GM10266 (cell line): Measurements from ENCODE around the gene MAML2.

Experiments used
- DNase-seq: peaks from one replicate; pipeline ENCODE4 v3.0.0; 2012; ENCODE audit errors: extremely low spot score
- TF ChIP-seq, protein P1 (sequence below): IDR thresholded peaks from 2 replicates; pipeline ENCODE4 v1.5.1; 2012; ENCODE audit warnings: mild to moderate bottlenecking, low read depth; ENCODE audit not compliant: control insufficient read depth, insufficient read depth; ENCODE audit errors: missing control alignments

Gene MAML2

DNA sequence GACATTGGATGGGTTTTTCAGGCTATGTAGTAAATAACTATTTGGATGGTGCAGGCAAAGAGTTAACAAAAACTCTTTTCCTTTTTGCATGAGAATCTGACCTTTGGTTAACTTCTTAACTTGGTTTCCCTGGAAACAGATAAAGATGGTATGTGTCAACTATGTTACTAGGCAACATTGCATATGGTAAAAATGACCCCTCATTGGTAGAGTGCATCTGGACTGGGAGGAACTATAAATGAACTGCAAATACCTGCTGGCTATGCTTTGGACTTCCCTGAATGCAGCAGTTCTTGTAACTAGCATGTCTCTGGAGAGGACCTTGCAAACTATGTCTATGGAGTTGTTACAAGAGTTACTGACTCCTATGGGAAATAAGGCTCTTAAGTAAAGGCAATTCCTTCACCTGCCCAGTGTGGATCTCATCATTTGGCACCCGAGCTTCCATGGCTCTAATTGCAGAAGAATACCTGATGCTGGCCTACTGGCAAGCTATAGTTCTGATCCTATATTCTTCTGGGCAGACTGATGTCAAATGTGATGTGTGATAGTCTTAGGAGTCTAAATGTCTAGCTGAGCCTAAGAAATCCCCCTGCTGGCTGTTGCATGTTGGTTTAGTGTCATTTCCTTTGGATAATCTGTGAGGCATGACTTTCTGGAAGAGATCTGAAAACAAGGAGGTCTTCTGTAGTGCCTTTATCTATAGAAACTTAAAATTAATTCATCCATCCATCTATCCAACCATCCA lies 292.4 kb downstream of the MAML2 start:
- TF ChIP-seq, protein P1, sequence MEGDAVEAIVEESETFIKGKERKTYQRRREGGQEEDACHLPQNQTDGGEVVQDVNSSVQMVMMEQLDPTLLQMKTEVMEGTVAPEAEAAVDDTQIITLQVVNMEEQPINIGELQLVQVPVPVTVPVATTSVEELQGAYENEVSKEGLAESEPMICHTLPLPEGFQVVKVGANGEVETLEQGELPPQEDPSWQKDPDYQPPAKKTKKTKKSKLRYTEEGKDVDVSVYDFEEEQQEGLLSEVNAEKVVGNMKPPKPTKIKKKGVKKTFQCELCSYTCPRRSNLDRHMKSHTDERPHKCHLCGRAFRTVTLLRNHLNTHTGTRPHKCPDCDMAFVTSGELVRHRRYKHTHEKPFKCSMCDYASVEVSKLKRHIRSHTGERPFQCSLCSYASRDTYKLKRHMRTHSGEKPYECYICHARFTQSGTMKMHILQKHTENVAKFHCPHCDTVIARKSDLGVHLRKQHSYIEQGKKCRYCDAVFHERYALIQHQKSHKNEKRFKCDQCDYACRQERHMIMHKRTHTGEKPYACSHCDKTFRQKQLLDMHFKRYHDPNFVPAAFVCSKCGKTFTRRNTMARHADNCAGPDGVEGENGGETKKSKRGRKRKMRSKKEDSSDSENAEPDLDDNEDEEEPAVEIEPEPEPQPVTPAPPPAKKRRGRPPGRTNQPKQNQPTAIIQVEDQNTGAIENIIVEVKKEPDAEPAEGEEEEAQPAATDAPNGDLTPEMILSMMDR: no peak

DNA sequence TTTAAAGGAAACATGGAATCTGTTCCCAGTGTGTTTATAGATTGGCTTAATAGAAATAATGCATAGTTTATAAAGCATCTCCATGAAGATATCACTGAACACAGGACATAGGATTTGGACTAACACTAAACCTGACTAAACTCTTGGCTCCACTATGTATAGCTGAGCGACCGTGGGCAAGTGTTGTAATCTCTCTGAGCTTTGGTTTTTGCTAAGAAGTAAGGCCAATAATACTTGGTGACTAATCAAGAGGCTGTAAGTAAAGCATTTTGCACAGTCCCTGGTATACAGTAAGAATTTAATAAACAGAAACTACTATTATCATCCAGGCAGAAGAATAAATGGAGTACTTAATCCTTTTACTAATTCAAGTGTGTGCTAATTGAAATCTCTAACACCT lies 293.6 kb downstream of the MAML2 start:
- TF ChIP-seq, protein P1: no peak
- no peak for DNase-seq

More for the DNA sequence above, 292.4 kb downstream of the MAML2 start:
- DNase-seq: no peak

DNA sequence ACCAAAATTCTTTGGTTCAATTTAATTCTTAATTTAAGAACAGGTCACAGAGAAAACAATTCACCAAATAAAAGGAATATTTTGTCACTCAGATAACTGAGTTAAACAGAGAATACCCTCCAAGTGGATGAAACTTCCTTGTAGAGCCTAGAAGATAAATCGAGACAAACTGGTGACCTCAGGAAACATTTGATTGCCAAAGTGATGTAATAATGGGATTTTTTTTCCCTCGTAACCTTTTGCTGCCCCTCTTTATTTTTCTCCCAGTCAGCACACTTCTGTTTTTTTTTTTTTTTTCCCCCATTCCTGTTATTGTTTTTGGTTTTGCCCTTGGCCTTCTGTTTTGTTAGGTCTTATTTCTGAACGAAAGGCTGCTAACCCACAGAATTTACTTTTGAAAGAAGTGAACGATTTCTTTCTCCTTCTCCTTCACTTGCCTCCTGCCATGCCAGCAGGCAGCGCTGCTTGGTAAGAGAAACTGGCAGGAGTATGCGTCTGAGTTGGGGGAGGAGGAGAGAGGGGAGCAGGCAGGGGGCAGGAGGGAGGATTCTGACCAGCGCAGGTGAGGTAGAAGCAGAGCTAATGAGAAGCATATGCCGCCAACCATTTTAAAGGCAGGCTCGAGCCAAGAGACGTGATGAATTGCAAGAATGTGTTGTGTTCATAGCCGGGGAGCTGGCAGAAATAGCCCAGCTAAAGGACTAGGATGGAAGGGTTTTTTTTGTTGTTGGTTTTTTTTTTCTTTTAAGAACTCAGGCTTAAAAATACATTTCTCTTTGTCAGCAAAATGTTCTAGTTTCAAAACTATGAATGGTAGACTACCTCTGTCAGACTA lies 297.2 kb downstream of the MAML2 start:
- no peak for DNase-seq

DNA sequence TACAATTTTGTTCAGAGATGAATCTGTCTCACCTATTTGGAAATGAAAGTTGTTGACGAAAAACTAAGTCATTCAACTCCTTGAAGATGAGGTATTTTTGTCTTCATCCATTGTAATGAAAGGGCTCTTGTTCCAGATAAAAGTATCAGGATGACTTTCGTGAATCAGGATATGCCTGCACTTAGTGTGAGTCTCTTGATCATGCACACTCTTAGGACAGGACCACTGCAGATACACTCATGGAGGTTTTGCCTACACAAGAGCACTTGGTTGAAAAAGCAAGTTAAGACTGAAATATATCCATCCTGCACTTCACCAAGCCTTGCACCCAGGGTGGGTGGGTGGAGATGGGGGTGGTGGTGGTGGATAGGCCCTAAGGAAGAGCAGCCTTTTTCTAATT lies 298.2 kb downstream of the MAML2 start:
- TF ChIP-seq, protein P1: no peak
- no peak for DNase-seq

More for the DNA sequence above, 297.2 kb downstream of the MAML2 start:
- TF ChIP-seq, protein P1: no peak

DNA sequence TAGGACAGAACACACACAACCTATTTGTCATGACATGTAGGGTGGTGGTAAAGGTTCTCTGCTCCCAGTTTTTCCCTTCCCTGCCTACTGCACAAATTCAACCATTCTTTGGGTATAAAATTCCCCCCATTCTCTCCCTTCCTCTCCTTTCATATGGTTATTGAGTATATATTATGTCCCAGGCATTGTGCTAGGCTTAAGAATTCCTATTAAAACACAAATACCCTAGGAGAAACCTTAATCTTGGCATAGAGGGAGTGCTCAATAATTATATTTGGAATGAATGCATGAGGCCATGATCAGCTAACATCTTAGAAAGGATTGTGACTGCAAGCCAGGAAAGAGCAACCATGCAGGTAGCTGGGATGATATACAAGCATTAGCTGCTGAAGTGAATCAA lies 298.7 kb downstream of the MAML2 start:
- DNase-seq: no peak
- TF ChIP-seq, protein P1: no peak

DNA sequence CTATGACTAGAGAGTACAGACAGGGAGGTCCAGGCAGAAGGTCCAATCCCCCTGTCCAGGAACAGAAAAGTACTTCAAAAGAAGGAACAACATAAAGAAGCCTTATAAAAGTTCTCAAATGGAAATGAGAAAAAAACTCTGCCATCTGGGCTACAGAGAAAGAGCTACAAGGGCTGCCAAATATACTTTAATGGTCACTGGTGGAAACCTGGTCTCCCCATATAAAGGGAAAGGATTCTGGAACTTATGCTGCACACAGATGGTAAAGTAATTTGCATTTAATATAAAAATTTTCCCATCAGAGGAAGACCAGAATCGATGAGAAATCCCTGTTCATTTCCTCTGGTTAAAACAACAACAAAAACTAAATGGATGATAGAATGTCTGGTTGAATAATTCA lies 299.7 kb downstream of the MAML2 start:
- TF ChIP-seq, protein P1: no peak
- no peak for DNase-seq

DNA sequence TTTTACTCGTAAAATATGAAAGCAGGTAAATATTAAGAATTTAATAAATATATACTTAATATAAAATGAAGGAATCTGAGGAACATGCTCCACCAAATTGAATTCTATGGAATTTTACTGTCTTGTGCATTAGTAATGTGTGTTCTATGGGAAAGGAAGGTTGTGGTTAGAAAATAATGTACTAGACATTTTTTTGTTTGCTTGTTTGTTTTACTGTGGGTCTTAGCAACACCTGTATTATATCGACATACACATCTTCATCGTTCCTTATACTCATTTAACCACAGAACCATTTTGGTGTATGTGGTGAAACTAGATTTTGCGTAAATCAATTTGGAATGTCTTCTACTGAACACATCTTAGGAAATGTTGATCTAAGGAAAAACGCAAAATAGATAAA lies 304.9 kb downstream of the MAML2 start:
- no peak for DNase-seq
- TF ChIP-seq, protein P1: no peak
